ENCODE data around the gene STUM. TPM values are rescaled to one million over a fixed set of nuclear protein-coding genes. Genes with fewer than 3 reads are reported as not detected.

STUM gene
- total and polyA plus RNA-seq, 10 of the 15 experiments (the other 5 are each of a cell fraction or from before 2014, with no cell fraction given) = under 0.01 to 0.15 (median 0.09) TPM; not detected in 5

DNA sequence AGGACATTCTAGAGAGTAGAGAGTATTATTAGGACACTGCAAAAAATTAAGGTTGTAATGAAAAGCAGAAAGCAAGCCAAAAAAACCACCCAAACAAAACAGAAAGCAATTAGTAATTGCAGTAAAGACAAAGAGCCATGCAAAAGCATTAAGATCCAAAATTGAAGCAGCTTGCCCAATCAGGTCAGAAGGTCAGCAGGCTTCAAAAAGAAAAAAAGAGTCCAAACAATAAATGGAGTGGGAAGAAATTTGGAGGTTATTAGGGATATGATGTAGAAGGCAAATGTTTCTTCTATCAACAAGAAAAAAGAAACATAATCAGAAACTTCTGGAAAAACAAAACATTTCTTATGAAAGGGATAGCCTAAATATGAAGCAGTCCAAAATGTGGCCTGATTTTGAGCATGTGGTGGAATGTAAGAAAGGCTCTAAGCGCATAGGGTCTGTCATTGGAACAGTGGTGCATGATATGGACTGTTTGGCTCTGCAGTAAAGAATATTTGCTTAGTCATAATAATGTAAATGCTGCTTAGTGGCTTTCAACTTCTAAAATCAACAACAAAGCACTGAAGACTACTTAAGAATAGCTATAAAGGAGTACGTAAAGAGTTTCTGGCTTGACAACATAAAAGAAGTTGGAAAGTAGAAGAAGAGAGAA, 4.8 kb downstream of the STUM start (continued):
- no peak for TF ChIP-seq ZNF274 (IDR thresholded peaks at IDR 0.05; ENCODE audit: insufficient read depth, insufficient read length)

DNA sequence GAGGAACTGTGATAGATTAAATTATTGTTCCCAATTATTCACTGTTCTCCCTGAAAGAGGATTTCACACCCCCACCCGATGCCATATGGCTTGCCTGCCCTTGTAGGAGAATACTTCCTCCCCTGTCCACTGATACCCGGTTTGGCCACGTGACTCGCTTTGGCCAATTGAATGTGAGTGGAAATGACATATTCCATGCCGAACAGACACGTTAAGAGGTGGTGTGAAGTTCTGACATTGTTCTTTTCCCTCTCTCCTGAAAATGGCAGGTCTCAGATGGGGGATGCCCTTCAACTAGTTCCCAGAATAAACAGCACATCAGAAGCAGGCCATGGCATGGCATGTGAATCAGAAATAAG, 5.3 kb downstream of the STUM start:
- CTCF ChIA-PET = no interaction called here
- RAD21 ChIA-PET (ENCODE audit: unreplicated experiment) = no interaction called here

More for the DNA sequence above, 5.3 kb downstream of the STUM start:
- peaks cover 9% of the 10 kb centered on the region for H3K4me1 ChIP-seq (ENCODE audit: control insufficient read depth, insufficient read depth, low read length)
- BruUV-seq (replicated peaks) = no TSS peak
- H4K20me1 ChIP-seq (ENCODE audit: control insufficient read depth, insufficient read depth) = no peaks in the 10 kb centered on the region
- H3K36me3 ChIP-seq (ENCODE audit: control insufficient read depth in 2 of 2, insufficient read depth in 2 of 2, low read length in 1 of 2) = no peaks in the 10 kb centered on the region
- intact Hi-C loops (cut with micrococcal nuclease; ENCODE audit: unreplicated experiment) = no loop called here
- WGBS (ENCODE audit: insufficient coverage, insufficient replicate concordance, low lambda C conversion rate, missing lambda C conversion rate) = 11% methylated on average over 6 of the region's 6 CpGs
- DNase-seq (ENCODE audit: low read depth, low spot score) = no peak
- ChIA-PET SMC1A (ENCODE audit: uncharacterized antibody, unreplicated experiment) (no interaction called here), POLR2A (no interaction called here)
- no peak overlapping the region for H3K27ac ChIP-seq (ENCODE audit: control insufficient read depth, insufficient read depth)
- no peak overlapping the region for H3K9ac ChIP-seq (ENCODE audit: control insufficient read depth, insufficient read depth, low read length)
- in situ Hi-C loops (cut with MboI) = no loop called here
- no peaks in the 10 kb centered on the region for H3K79me2 ChIP-seq (ENCODE audit: control insufficient read depth, insufficient read depth, low read length)
- no peak overlapping the region for H2AFZ ChIP-seq (ENCODE audit: control insufficient read depth, low read depth, low read length)
- no peak for TF ChIP-seq MEF2A (IDR thresholded peaks at IDR 0.05; ENCODE audit: insufficient read depth, low read depth, low read length)
- peak; percentile 72 for TF ChIP-seq NFYB (IDR thresholded peaks at IDR 0.05; ENCODE audit: insufficient read depth, low read depth, low read length)
- TF ChIP-seq EP300 (IDR thresholded peaks at IDR 0.05; ENCODE audit: borderline replicate concordance in 1 of 2, control insufficient read depth in 1 of 2, low read depth in 2 of 2, low read length in 2 of 2) = no peak
- TF ChIP-seq, protein P1, sequence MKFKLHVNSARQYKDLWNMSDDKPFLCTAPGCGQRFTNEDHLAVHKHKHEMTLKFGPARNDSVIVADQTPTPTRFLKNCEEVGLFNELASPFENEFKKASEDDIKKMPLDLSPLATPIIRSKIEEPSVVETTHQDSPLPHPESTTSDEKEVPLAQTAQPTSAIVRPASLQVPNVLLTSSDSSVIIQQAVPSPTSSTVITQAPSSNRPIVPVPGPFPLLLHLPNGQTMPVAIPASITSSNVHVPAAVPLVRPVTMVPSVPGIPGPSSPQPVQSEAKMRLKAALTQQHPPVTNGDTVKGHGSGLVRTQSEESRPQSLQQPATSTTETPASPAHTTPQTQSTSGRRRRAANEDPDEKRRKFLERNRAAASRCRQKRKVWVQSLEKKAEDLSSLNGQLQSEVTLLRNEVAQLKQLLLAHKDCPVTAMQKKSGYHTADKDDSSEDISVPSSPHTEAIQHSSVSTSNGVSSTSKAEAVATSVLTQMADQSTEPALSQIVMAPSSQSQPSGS (IDR thresholded peaks at IDR 0.05; ENCODE audit: low read length) = no peak
- TF ChIP-seq, protein P2, sequence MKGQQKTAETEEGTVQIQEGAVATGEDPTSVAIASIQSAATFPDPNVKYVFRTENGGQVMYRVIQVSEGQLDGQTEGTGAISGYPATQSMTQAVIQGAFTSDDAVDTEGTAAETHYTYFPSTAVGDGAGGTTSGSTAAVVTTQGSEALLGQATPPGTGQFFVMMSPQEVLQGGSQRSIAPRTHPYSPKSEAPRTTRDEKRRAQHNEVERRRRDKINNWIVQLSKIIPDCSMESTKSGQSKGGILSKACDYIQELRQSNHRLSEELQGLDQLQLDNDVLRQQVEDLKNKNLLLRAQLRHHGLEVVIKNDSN (IDR thresholded peaks at IDR 0.05; ENCODE audit: borderline replicate concordance, extremely low read length, insufficient read depth, low read depth, low read length) = peak; percentile 13
- TF ChIP-seq SMAD5 (IDR thresholded peaks at IDR 0.05; ENCODE audit: low read depth) = no peak
- TF ChIP-seq SMC3 (IDR thresholded peaks at IDR 0.05; ENCODE audit: borderline replicate concordance, low read length) = no peak
- no peak for TF ChIP-seq PAX8 (IDR thresholded peaks at IDR 0.05)
- TF ChIP-seq WRNIP1 (IDR thresholded peaks at IDR 0.05; ENCODE audit: borderline replicate concordance, low read depth, low read length) = no peak
- TF ChIP-seq CREB1 (IDR thresholded peaks at IDR 0.05; ENCODE audit: low read depth) = no peak
- TF ChIP-seq, protein P3, sequence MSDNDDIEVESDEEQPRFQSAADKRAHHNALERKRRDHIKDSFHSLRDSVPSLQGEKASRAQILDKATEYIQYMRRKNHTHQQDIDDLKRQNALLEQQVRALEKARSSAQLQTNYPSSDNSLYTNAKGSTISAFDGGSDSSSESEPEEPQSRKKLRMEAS (IDR thresholded peaks at IDR 0.05; ENCODE audit: low read depth, low read length) = no peak
- no peak for TF ChIP-seq SREBF1 (IDR thresholded peaks at IDR 0.05; ENCODE audit: low read length)
- TF ChIP-seq RBBP5 (conservative IDR thresholded peaks at IDR 0.05) = no peak
- no peak for TF ChIP-seq MEF2B (IDR thresholded peaks at IDR 0.05; ENCODE audit: partially characterized antibody, poor library complexity, severe bottlenecking)
- H3K4me2 ChIP-seq (ENCODE audit: control insufficient read depth, insufficient read depth) = no peak overlapping the region
- peaks cover 9 to 10% of the 10 kb centered on the region in 2 experiments; a peak in 3 of 4 replicates for H3K27me3 ChIP-seq (replicated peaks in 1 of 2; ENCODE audit: control insufficient read depth in 2 of 2, insufficient read depth in 2 of 2, low read length in 1 of 2)
- no peak overlapping the region for H3K4me3 ChIP-seq
- FAIRE-seq = no peak
- H3K9me3 ChIP-seq (replicated peaks; ENCODE audit: control insufficient read depth, insufficient read depth, low read length) = no peaks in the 10 kb centered on the region
- ATAC-seq = no peak
